ENCODE measurements around the gene SEMA3B.
A peak's percentile ranks its signal among the peaks of the same experiment; 100 is the strongest.

Gene SEMA3B

GRCh38 chr3:50230104-50230793, 38.7 kb upstream of the SEMA3B start:
- H3K4me1 Mint-ChIP-seq: peaks cover 34% of the 10 kb centered on the region

GRCh38 chr3:50230794-50231125, 38.2 kb upstream of the SEMA3B start:
- Mint-ChIP-seq H3K27ac (peak overlapping the region in 1 of 3 experiments; percentile 4), H3K27me3 (ENCODE audit: low read depth) (no peaks in the 10 kb centered on the region)
- TF ChIP-seq CTCF (IDR thresholded peaks at IDR 0.05; ENCODE audit: unreplicated experiment in 3 of 3): no peak

More at GRCh38 chr3:50230104-50230793, 38.7 kb upstream of the SEMA3B start:
- peaks cover 2% of the 10 kb centered on the region for H3K27me3 Mint-ChIP-seq (ENCODE audit: low read depth)
- H3K4me3 Mint-ChIP-seq: peak overlapping the region in 1 of 3 experiments; percentile 11
- H3K27ac Mint-ChIP-seq: no peak overlapping the region
- no peaks in the 10 kb centered on the region for H3K36me3 Mint-ChIP-seq (ENCODE audit: low read depth)
- TF ChIP-seq CTCF (IDR thresholded peaks at IDR 0.05; ENCODE audit: unreplicated experiment in 3 of 3): no peak
- H3K9me3 Mint-ChIP-seq: no peaks in the 10 kb centered on the region

GRCh38 chr3:50231581-50231980, 37.4 kb upstream of the SEMA3B start:
- Mint-ChIP-seq H3K4me3 (no peak overlapping the region), H3K4me1 (peaks cover 33% of the 10 kb centered on the region), H3K27ac (no peak overlapping the region), H3K9me3 (no peaks in the 10 kb centered on the region), H3K36me3 (ENCODE audit: low read depth) (no peaks in the 10 kb centered on the region), H3K27me3 (ENCODE audit: low read depth) (no peaks in the 10 kb centered on the region)
- TF ChIP-seq CTCF (IDR thresholded peaks at IDR 0.05; ENCODE audit: unreplicated experiment in 3 of 3): no peak

More at GRCh38 chr3:50230794-50231125, 38.2 kb upstream of the SEMA3B start:
- H3K4me1 Mint-ChIP-seq: peaks cover 37% of the 10 kb centered on the region
- H3K9me3 Mint-ChIP-seq: no peaks in the 10 kb centered on the region
- no peaks in the 10 kb centered on the region for H3K36me3 Mint-ChIP-seq (ENCODE audit: low read depth)
- peak overlapping the region in 1 of 3 experiments; percentile 11 for H3K4me3 Mint-ChIP-seq

- Mint-ChIP-seq H3K4me3 (peak overlapping the region in 1 of 3 experiments; percentile 79), H3K27me3 (ENCODE audit: low read depth) (no peaks in the 10 kb centered on the region), H3K27ac (peak overlapping the region in 1 of 3 experiments; percentile 85), H3K36me3 (ENCODE audit: low read depth) (no peaks in the 10 kb centered on the region), H3K4me1 (peaks cover 33% of the 10 kb centered on the region), H3K9me3 (no peaks in the 10 kb centered on the region)
- TF ChIP-seq CTCF (IDR thresholded peaks at IDR 0.05; ENCODE audit: unreplicated experiment in 3 of 3): no peak
These were observed 36.6 kb upstream of the SEMA3B start for GRCh38 chr3:50232303-50232702.

GRCh38 chr3:50233176-50233575, 35.8 kb upstream of the SEMA3B start:
- no peaks in the 10 kb centered on the region for H3K36me3 Mint-ChIP-seq (ENCODE audit: low read depth)
- peak overlapping the region in 2 of 3 experiments; percentile 64 to 79 for H3K4me3 Mint-ChIP-seq
- peak overlapping the region; percentile 76 to 91 (median 85) for H3K27ac Mint-ChIP-seq
- no peaks in the 10 kb centered on the region for H3K27me3 Mint-ChIP-seq (ENCODE audit: low read depth)
- H3K9me3 Mint-ChIP-seq: no peaks in the 10 kb centered on the region
- H3K4me1 Mint-ChIP-seq: peaks cover 34% of the 10 kb centered on the region
- TF ChIP-seq CTCF (IDR thresholded peaks at IDR 0.05; ENCODE audit: unreplicated experiment in 3 of 3): no peak
